ENCODE data around the gene BAD.

DNA sequence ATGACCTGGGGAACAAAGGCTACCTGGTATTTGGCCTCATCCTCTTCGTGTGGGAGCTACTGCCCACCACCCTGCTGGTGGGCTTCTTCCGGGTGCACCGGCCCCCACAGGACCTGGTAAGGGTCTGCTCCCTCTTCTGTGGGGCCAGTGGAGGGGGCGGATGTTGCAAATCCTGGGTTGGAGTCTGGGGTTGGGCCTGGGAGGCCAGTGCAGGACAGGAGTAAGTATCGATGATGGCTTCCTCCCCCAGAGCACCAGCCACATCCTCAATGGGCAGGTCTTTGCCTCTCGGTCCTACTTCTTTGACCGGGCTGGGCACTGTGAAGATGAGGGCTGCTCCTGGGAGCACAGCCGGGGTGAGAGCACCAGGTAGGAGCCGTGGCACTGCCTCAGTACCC, 3.9 kb upstream of the BAD start:
- TF ChIP-seq POLR2A (IDR thresholded peaks at IDR 0.05) = no peak
- TF ChIP-seq, protein P1, sequence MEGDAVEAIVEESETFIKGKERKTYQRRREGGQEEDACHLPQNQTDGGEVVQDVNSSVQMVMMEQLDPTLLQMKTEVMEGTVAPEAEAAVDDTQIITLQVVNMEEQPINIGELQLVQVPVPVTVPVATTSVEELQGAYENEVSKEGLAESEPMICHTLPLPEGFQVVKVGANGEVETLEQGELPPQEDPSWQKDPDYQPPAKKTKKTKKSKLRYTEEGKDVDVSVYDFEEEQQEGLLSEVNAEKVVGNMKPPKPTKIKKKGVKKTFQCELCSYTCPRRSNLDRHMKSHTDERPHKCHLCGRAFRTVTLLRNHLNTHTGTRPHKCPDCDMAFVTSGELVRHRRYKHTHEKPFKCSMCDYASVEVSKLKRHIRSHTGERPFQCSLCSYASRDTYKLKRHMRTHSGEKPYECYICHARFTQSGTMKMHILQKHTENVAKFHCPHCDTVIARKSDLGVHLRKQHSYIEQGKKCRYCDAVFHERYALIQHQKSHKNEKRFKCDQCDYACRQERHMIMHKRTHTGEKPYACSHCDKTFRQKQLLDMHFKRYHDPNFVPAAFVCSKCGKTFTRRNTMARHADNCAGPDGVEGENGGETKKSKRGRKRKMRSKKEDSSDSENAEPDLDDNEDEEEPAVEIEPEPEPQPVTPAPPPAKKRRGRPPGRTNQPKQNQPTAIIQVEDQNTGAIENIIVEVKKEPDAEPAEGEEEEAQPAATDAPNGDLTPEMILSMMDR (IDR thresholded peaks at IDR 0.05) = no peak

Measured in heart left ventricle (tissue), 13 donors.